Measurements from ENCODE around the gene RAB3A.

GRCh38 chr19:18224525-18225354, 20.9 kb upstream of the RAB3A start:
- TF ChIP-seq CTCF (IDR thresholded peaks at IDR 0.05) (no peak), POLR2A (IDR thresholded peaks at IDR 0.05) (no peak), POLR2AphosphoS5 (IDR thresholded peaks at IDR 0.05) (no peak), EP300 (IDR thresholded peaks at IDR 0.05) (no peak)

Data from upper lobe of left lung (tissue), 4 donors.